GM21619 (cell line): ENCODE data around the gene HOXA4.

Experiments used
- ATAC-seq: cut with Tn5 transposase; IDR thresholded peaks from one replicate; pipeline ENCODE4 v1.9.1; 2021; ENCODE audit not compliant: unreplicated experiment

The HOXA4 gene

DNA sequence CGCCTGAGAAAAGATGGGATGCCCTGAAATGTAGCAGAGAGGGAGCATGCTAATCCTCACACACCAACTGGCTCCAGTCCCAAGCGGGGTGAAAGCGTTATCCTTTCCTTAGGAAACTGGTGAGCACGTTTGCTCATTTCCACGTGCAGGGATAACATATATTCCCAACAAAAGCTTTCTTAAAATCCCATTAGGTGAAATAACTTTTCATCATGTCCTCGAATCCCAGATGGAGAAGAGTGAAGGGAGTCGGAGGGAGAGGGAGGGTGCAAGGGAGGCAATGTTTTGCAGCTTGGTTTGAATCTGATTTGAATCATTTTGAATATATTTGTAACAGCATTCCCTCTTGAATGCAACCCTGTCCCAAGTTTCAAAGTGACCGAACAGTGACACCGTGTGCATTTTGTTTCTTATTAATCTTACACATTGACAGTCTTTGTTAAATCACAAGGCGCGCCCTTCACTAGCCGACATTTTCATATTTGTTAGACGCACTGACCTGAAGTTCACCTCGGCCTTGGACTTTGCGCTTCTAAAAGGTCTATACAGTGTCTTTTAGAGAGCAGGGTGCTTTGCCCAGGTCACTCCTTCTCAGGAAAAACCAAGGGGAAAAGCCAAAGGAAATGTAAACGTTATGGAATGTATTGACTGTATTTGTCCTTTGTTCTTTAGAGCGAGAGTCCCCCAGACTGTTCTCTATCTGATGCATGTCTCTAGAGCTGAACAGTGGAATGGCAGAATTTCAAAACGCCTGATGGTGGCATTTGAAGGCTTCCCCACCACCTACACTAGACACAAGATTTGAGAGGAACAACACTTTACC is 3.1 kb upstream of the HOXA4 start:
- ATAC-seq = no peak

DNA sequence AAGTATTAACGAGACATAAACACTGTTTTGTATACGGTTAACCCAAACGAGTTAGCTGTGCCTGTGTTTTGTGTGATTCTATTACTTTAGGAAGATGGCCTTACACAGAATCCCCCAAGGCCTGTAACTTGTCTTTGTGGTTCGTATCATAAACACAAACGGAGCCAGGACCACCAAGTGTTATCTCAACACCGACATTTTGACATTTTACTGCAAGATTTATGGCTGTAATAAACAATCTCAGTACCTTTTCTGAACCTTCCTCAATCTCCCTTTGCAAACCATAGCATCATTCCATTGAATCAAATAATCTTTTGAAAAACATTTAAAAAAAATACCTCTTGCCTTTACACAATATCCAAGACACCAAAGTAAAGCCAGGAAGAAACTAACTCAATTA is 2.4 kb upstream of the HOXA4 start:
- no peak for ATAC-seq

GRCh38 chr7:27132214-27132613 is 1.7 kb upstream of the HOXA4 start:
- ATAC-seq = no peak

DNA sequence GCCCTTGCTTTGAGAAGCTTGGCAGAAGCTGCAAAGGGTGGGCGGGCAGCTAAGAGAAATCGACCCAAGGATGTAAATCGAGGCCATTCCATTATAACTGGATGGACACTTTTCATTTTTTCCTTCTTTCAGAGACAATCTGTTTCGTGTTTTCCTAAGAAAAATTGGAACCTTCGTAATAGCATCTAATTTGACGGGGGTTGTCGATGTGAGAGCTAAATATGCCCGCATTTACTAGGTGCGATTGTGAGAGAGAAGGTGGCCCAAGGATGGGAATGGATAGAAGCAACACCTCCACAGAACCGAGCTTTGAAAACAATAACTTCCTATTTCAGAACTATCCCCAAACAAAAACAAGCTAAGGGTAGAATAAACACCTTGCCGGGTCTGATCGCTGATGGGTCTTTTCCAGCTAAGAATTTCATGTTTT is 848 bp upstream of the HOXA4 start:
- ATAC-seq = no peak

GRCh38 chr7:27129729-27130539 is 623 bp downstream of the HOXA4 start:
- ATAC-seq = no peak

- no peak for ATAC-seq
Measured at GRCh38 chr7:27128776-27129728, 1.5 kb downstream of the HOXA4 start.

DNA sequence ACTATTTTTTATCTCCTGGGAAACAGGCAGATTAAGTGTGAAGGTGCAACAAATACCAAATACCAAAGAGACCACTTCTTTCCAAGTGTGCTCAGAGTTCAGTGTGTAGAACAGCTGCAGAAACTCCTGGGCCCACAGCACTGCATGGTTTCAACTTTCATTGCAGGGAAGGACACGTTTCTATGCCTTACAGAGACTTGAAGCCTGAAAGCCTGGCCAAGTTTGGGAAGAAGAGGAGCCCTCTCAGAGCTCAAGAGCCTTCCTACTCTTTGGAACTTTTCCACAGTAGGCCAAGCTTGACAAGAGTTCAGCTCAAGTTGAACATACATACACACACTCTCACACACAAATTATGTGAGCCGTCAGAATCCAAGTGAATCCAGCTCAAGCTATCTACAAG is 2.5 kb downstream of the HOXA4 start:
- no peak for ATAC-seq

DNA sequence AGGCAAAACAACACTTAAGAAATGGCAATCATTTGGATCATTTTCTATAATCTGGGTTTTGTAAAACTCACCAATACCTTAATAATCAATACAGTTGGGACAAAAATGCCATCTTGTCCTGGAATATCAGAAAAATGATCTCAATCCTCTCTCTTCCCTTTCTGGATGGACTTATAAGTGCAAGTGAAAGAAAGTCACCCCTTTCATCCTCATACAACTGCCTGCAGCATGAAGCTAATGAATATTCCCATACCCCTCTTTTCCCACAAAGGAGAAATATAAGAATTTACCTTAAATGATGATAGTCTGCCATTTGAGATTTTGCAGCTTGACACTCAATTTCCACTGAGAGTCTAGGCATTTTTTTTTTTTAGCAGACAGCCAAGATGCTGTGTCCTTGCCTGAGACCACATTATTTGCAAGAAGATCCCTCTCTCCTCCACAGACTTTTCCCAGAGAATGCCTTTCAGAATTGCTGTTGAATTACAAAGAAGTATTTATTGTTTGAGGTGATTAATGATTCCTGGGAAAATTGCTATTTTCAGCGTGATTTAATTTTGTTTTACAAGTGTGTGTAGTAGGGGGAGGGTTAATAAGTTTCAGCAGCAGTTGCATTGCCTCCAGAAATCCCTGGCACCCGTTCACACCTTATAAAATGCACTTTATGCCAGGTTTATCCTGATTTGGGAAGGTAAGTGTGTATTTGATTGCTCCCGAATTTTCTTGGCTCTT is 3.8 kb downstream of the HOXA4 start:
- no peak for ATAC-seq

DNA sequence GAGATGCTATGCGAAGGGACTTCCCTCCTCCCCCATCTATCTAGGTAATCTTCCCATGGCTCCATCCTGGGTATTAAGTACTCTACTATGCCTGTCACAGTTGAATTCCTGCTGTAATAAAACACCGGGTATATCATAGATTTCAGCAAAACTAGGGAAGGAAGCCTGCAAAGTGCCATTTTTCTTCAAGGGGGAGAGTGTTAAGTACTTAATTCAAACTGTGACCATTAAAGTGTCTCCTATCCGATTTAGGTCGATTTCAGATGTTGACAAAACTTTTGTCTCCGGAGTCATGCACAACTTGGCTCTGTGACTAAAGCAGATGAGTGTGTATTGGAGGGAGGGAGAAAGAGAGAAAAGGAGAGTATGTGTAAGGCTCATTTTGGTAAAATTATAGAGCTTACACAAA is 4.6 kb downstream of the HOXA4 start:
- no peak for ATAC-seq

GRCh38 chr7:27124902-27125689 is 5.5 kb downstream of the HOXA4 start:
- no peak for ATAC-seq

- ATAC-seq = no peak
Measured at GRCh38 chr7:27124096-27124901, 6.3 kb downstream of the HOXA4 start.

DNA sequence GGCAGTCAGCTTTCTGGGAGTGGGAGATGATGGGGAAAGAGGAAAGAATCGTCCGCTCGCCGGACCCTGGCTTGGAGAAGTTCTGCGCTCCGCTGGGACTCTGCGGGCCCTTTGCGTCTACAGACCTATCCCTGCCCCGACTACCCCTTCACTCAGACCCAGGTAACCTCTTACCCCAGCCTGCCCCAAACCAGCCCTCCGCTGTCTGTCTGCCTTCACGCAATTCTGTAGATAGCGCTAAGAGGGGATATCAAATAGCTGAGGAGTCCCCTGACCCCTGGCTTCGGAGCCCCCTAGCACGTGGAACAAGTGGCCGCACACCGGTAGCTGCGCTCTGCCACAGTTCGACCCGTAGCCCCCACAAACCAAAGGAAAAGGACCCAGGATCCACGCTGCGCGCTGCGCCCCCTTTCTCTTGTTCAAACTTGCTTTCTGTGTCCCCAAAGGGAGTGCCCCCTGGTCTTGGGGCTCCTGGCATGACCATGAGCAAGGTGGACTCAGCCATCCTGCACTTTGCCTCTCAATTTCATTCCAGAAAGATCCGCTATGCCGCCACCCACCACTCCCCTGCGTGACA is 7.0 kb downstream of the HOXA4 start:
- ATAC-seq = no peak

GRCh38 chr7:27123007-27123476 is 7.5 kb downstream of the HOXA4 start:
- no peak for ATAC-seq

- ATAC-seq = no peak
Measured at GRCh38 chr7:27122077-27122910, 8.3 kb downstream of the HOXA4 start.

GRCh38 chr7:27121684-27122076 is 8.9 kb downstream of the HOXA4 start:
- no peak for ATAC-seq

DNA sequence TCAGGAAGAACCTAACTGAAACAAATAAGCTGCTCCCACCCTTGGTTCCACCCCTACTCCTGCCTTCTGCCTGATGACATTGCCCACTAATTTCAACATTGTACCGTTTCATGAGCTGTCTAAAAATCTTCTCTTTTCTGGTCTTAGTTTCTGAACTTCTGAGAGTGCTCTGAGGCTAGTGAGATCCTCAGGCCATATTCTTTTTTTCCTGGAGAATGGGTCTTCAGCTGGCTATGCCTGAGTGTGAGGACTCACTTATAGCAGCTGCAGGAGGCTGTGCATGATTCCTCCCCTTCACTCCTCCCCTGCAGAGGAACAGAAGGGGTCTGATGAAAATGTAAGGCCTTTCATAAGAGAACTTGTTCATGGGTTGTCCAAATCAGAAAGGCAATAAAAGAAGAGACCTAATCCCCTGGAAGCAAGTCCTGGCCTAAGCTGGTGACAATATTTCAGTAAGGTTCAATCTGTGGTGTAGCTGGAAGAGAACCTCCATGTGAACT is 11.1 kb downstream of the HOXA4 start:
- no peak for ATAC-seq

DNA sequence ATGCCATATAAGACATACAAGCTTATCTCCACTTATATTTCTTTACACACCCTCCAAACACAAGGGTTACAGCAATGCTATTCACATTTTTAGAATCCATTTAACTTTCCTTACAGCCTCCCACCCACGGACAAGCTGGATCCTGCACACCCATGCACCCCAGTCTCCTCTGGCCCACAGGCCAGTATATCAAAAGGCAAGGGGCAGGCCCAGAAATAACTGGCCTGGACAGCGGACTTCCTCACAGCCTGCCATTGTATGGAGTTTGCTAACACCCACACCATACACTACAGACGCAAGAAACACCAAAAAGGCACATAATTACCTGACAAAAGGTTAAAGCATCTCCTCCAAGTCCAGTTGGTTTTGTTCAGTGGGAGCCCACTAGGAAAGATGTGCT is 12.0 kb downstream of the HOXA4 start:
- ATAC-seq = no peak
